MM.1S (cell line): ENCODE measurements around the gene SPATA31C2.

Source experiments
- DNase-seq: peaks from one replicate; pipeline ENCODE4 v3.0.0-alpha.2; 2015
- H2AFZ ChIP-seq: fragments of 300-600 bp; sonication (generic); 2 replicates; pipeline ENCODE4 v1.6.0; 2016; ENCODE audit warnings: antibody characterized with exemption, low read length
- H3F3A ChIP-seq: fragments of 300-600 bp; sonication (generic); 2 replicates; pipeline ENCODE4 v1.6.1; 2016; ENCODE audit warnings: mild to moderate bottlenecking, antibody characterized with exemption, low read length, moderate library complexity, mixed read lengths; ENCODE audit not compliant: insufficient read depth
- H3K27ac ChIP-seq: fragments of 300-600 bp; sonication (generic); 2 replicates; pipeline ENCODE4 v1.5.1; 2016; ENCODE audit warnings: mild to moderate bottlenecking, low read length
- H3K27me3 ChIP-seq: fragments of 300-600 bp; sonication (generic); replicated peaks from 2 replicates; pipeline ENCODE4 v1.6.0; 2016; ENCODE audit warnings: low read length; ENCODE audit not compliant: insufficient read depth
- H3K36me3 ChIP-seq: fragments of 300-600 bp; sonication (generic); replicated peaks from 2 replicates; pipeline ENCODE4 v1.6.1; 2016; ENCODE audit warnings: mild to moderate bottlenecking, low read length, mixed read lengths; ENCODE audit not compliant: insufficient read depth
- H3K4me1 ChIP-seq: fragments of 300-600 bp; sonication (generic); 2 replicates; pipeline ENCODE4 v1.6.1; 2016; ENCODE audit warnings: low read length, mixed read lengths
- H3K4me2 ChIP-seq: fragments of 300-600 bp; sonication (generic); 2 replicates; pipeline ENCODE4 v1.6.0; 2016; ENCODE audit warnings: low read depth, low read length
- H3K4me3 ChIP-seq: fragments of 300-600 bp; sonication (generic); 2 replicates; pipeline ENCODE4 v1.5.1; 2016; ENCODE audit warnings: low read length, mixed read lengths
- H3K79me2 ChIP-seq: fragments of 300-600 bp; sonication (generic); 2 replicates; pipeline ENCODE4 v1.6.1; 2016; ENCODE audit warnings: mixed run types, low read length, mixed read lengths
- H3K9ac ChIP-seq: fragments of 300-600 bp; sonication (generic); 2 replicates; pipeline ENCODE4 v1.6.1; 2016; ENCODE audit warnings: low read length, mixed read lengths
- H3K9me2 ChIP-seq: fragments of 300-600 bp; sonication (generic); replicated peaks from 2 replicates; pipeline ENCODE4 v1.6.1; 2016; ENCODE audit warnings: mild to moderate bottlenecking, low read length, mixed read lengths; ENCODE audit not compliant: insufficient read depth
- H3K9me3 ChIP-seq: fragments of 300-600 bp; sonication (generic); replicated peaks from 2 replicates; pipeline ENCODE4 v1.6.1; 2016; ENCODE audit warnings: mild to moderate bottlenecking, low read length, mixed read lengths; ENCODE audit not compliant: insufficient read depth
- H4K20me1 ChIP-seq: fragments of 300-600 bp; sonication (generic); 2 replicates; pipeline ENCODE4 v1.6.1; 2016; ENCODE audit warnings: mild to moderate bottlenecking, low read length, moderate library complexity, mixed read lengths; ENCODE audit not compliant: insufficient read depth
- CTCF ChIP-seq: fragments of 300-600 bp; sonication (generic); IDR thresholded peaks from 2 replicates; pipeline ENCODE4 v1.5.1; 2016; ENCODE audit warnings: antibody characterized with exemption, low read length, mixed read lengths
- EZH2 ChIP-seq: fragments of 300-600 bp; sonication (generic); optimal IDR thresholded peaks from 2 replicates; pipeline ENCODE3; 2017; ENCODE audit warnings: low read depth, mild to moderate bottlenecking, antibody characterized with exemption, low read length, mixed read lengths
- EZH2phosphoT487 ChIP-seq: fragments of 300-600 bp; sonication (generic); IDR thresholded peaks from 2 replicates; pipeline ENCODE4 v1.6.1; 2018; ENCODE audit warnings: antibody characterized with exemption, low read length

Gene SPATA31C2

GRCh38 chr9:88179062-88179521 is 40.8 kb upstream of the SPATA31C2 start:
- no peak for DNase-seq
- Histone ChIP-seq H3K4me1 (no peaks in the 10 kb centered on the region), H3K9ac (no peak overlapping the region), H3K36me3 (no peaks in the 10 kb centered on the region), H3K9me3 (no peaks in the 10 kb centered on the region), H2AFZ (no peak overlapping the region), H3K9me2 (no peaks in the 10 kb centered on the region), H3K27ac (no peak overlapping the region), H4K20me1 (no peaks in the 10 kb centered on the region), H3K4me2 (no peak overlapping the region), H3F3A (no peaks in the 10 kb centered on the region), H3K4me3 (no peak overlapping the region), H3K27me3 (no peaks in the 10 kb centered on the region), H3K79me2 (no peaks in the 10 kb centered on the region)
- no peak for TF ChIP-seq EZH2phosphoT487
- no peak for TF ChIP-seq EZH2
- TF ChIP-seq CTCF, result no peak

- no peaks in the 10 kb centered on the region for H3K4me1 ChIP-seq
These were observed 40.4 kb upstream of the SPATA31C2 start for GRCh38 chr9:88178641-88179040.

GRCh38 chr9:88177371-88177770 is 39.1 kb upstream of the SPATA31C2 start:
- H3K4me1 ChIP-seq, result no peaks in the 10 kb centered on the region
- H3K4me2 ChIP-seq, result no peak overlapping the region
- no peak for DNase-seq
- H2AFZ ChIP-seq, result no peak overlapping the region
- no peak overlapping the region for H3K9ac ChIP-seq
- no peaks in the 10 kb centered on the region for H4K20me1 ChIP-seq
- no peaks in the 10 kb centered on the region for H3F3A ChIP-seq
- H3K27ac ChIP-seq, result no peak overlapping the region
- no peaks in the 10 kb centered on the region for H3K9me3 ChIP-seq
- no peaks in the 10 kb centered on the region for H3K27me3 ChIP-seq
- no peak overlapping the region for H3K4me3 ChIP-seq
- no peaks in the 10 kb centered on the region for H3K36me3 ChIP-seq
- no peaks in the 10 kb centered on the region for H3K79me2 ChIP-seq
- no peaks in the 10 kb centered on the region for H3K9me2 ChIP-seq
- no peak for TF ChIP-seq EZH2
- no peak for TF ChIP-seq CTCF
- TF ChIP-seq EZH2phosphoT487, result no peak

More at GRCh38 chr9:88178641-88179040, 40.4 kb upstream of the SPATA31C2 start:
- H3F3A ChIP-seq, result no peaks in the 10 kb centered on the region
- no peaks in the 10 kb centered on the region for H3K27me3 ChIP-seq
- H2AFZ ChIP-seq, result no peak overlapping the region
- H3K9me3 ChIP-seq, result no peaks in the 10 kb centered on the region
- no peaks in the 10 kb centered on the region for H4K20me1 ChIP-seq
- no peak for DNase-seq
- H3K9me2 ChIP-seq, result no peaks in the 10 kb centered on the region
- no peaks in the 10 kb centered on the region for H3K79me2 ChIP-seq
- H3K27ac ChIP-seq, result no peak overlapping the region
- H3K4me2 ChIP-seq, result no peak overlapping the region
- H3K36me3 ChIP-seq, result no peaks in the 10 kb centered on the region
- no peak for TF ChIP-seq CTCF
- TF ChIP-seq EZH2, result no peak
- TF ChIP-seq EZH2phosphoT487, result no peak
- no peak overlapping the region for H3K4me3 ChIP-seq
- no peak overlapping the region for H3K9ac ChIP-seq
